ENCODE results near the gene NCEH1. TPM values are rescaled to one million over a fixed set of nuclear protein-coding genes. Genes with fewer than 3 reads are reported as not detected.

The NCEH1 gene
- total and polyA plus RNA-seq, 2 of the 13 experiments (the other 11 are each of a cell fraction or from before 2014, with no cell fraction given): 12.9 to 21.4 TPM

GRCh38 chr3:172601066-172601832 lies 109.6 kb downstream of the NCEH1 start (continued):
- TF ChIP-seq ZNF691 (CRISPR knock-in tag; IDR thresholded peaks at IDR 0.05; ENCODE audit: borderline replicate concordance, low read depth) (0 out of 2 replicates have a peak, but pooled peaks have one; percentile 52), ZNF547 (CRISPR knock-in tag; IDR thresholded peaks at IDR 0.05) (no peak), KDM4B (CRISPR knock-in tag; IDR thresholded peaks at IDR 0.05) (no peak), MXD3 (CRISPR knock-in tag; IDR thresholded peaks at IDR 0.05) (no peak), EP300 (IDR thresholded peaks at IDR 0.05; ENCODE audit: low read depth in 2 of 2, low read length in 2 of 2) (peak in 1 of 2 experiments; percentile 76; a peak in 2 of 4 replicates), EP300 (CRISPR knock-in tag; IDR thresholded peaks at IDR 0.05; ENCODE audit: borderline replicate concordance) (no peak; the same call in 1 of the 2 replicates), ZXDC (CRISPR knock-in tag; IDR thresholded peaks at IDR 0.05) (no peak), RARA (CRISPR knock-in tag; IDR thresholded peaks at IDR 0.05) (peak; percentile 48; the same call in 1 of the 2 replicates), ISX (CRISPR knock-in tag; conservative IDR thresholded peaks at IDR 0.05) (no peak), ZNF264 (CRISPR knock-in tag; IDR thresholded peaks at IDR 0.05) (no peak; the same call in 1 of the 2 replicates), ZNF773 (CRISPR knock-in tag; IDR thresholded peaks at IDR 0.05; ENCODE audit: borderline replicate concordance) (no peak), MZF1 (CRISPR knock-in tag; IDR thresholded peaks at IDR 0.05; ENCODE audit: borderline replicate concordance) (no peak), KAT2B (IDR thresholded peaks at IDR 0.05; ENCODE audit: borderline replicate concordance, low read depth, low read length) (peak; percentile 97), RNF219 (CRISPR knock-in tag; IDR thresholded peaks at IDR 0.05) (no peak), IRF1 (CRISPR knock-in tag; IDR thresholded peaks at IDR 0.05; ENCODE audit: low read depth) (no peak), DZIP1 (CRISPR knock-in tag; IDR thresholded peaks at IDR 0.05) (no peak), ZC3H4 (CRISPR knock-in tag; IDR thresholded peaks at IDR 0.05; ENCODE audit: borderline replicate concordance) (no peak)
